Measurements from ENCODE around the gene LTB.

Gene LTB

GRCh38 chr6:31619805-31620585 is 37.8 kb upstream of the LTB start:
- H3K4me3 ChIP-seq (ENCODE audit: low read depth, low read length): peak overlapping the region; percentile 95
- DNase-seq (ENCODE audit: low read depth): peak; percentile 100
- TF ChIP-seq CTCF (conservative IDR thresholded peaks at IDR 0.05; ENCODE audit: low read depth, low read length): no peak

- H3K4me3 ChIP-seq (ENCODE audit: low read depth, low read length): no peak overlapping the region
- no peak for TF ChIP-seq CTCF (conservative IDR thresholded peaks at IDR 0.05; ENCODE audit: low read depth, low read length)
- peak; percentile 41 for DNase-seq (ENCODE audit: low read depth)
These were observed 34.8 kb upstream of the LTB start for GRCh38 chr6:31617010-31617409.

DNA sequence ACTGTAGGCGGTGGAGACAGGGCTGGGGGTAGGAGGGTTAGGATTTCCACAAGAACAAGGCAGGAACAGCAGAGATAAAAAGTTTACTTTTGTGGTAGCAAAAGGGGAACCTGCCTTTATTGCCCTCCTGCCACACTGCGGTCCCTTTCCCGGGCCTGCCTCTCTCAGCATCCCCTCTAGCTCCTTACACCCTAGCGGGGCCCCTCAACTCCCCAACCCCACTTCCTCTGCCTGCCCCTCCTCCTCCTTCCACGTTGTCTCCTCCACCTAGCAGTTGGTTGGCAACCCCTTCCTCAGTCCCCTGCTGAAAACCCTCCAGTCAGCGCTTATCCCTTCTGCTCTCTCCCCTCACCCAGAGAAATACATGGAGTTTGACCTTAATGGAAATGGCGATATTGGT is 33.5 kb upstream of the LTB start:
- no peak overlapping the region for H3K4me3 ChIP-seq (ENCODE audit: low read depth, low read length)

DNA sequence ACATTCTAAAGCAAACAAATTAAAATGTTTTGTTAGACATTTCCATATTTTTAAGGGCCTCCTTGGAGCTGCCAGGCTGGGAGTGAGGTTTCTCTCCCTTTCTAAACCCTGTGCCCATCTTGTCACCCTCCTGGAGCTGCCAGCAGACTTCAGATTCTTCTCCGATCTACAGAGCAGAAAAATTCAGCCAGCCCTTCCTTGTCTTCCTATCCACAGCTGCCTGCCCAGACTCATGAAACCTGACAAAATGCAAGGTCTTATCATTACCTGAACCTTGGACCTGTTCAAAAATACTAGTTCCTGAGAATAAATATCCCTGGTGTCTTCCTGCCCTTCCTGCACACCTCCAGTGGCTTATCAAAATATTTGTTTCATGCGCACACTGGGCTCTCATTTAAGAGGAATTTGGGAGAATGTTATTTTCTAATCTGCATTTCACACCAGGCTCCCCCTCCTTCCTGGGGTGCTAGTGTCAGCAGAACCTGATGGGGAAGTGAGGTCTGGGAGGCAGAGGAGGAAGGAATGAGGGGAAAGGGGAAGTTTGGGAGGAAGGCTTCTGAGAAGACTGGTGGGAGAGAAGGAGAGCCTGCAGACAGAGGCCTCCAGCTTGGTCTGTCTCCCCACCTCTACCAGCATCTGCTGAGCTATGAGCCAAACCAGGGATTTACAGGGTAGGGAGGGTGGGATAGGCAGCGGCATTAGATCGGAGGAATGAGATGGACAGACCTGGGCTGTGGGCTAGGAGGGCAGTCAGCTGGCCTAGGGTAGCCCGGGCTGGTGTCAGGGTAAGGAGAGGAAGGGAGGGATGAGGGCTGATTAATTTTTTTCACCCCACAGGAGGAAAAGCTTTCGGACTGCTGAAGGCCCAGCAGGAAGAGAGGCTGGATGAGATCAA is 32.7 kb upstream of the LTB start, which contains the start of gene AIF1:
Gene AIF1 (plus strand): TSS at position 551 of the 895 bp plus-strand sequence. CDS start 96 bp downstream, at position 647.
- no peak for TF ChIP-seq CTCF (conservative IDR thresholded peaks at IDR 0.05; ENCODE audit: low read depth, low read length)
- H3K4me3 ChIP-seq (ENCODE audit: low read depth, low read length): no peak within 1 kb of the TSS
- no peak for DNase-seq (ENCODE audit: low read depth)

More for the DNA sequence above, 33.5 kb upstream of the LTB start:
- no peak for DNase-seq (ENCODE audit: low read depth)
- TF ChIP-seq CTCF (conservative IDR thresholded peaks at IDR 0.05; ENCODE audit: low read depth, low read length): no peak

- no peak for DNase-seq (ENCODE audit: low read depth)
- H3K4me3 ChIP-seq (ENCODE audit: low read depth, low read length): no peak overlapping the region
- TF ChIP-seq CTCF (conservative IDR thresholded peaks at IDR 0.05; ENCODE audit: low read depth, low read length): no peak
These were observed 31.9 kb upstream of the LTB start for GRCh38 chr6:31614075-31614619.

DNA sequence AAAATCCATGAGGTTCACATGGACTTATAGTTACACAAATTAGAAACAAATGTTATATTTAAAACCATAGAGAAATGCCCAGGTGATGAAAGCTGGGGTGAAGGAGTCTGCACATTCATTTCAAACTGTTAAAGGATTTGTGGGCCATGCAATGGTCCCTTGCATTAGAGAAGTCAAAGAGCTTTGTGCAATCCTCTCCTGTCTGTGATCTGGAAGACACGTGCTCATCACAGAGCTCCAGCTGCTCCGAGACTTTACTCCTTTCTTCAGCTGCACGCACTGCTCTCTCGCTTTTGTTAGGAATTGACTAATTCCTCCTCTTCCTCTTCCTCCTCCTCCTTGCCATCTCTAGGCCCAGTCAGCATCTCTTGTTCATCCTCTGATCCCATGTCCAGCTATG is 28.7 kb upstream of the LTB start:
- no peak for TF ChIP-seq CTCF (conservative IDR thresholded peaks at IDR 0.05; ENCODE audit: low read depth, low read length)
- no peak overlapping the region for H3K4me3 ChIP-seq (ENCODE audit: low read depth, low read length)
- no peak for DNase-seq (ENCODE audit: low read depth)

Data from choroid plexus epithelial cell (primary cell).